GM18873 (cell line): ENCODE data around the gene CSTB.

Experiments
- ATAC-seq: cut with Tn5 transposase; IDR thresholded peaks from one replicate; pipeline ENCODE4 v1.9.1; 2021; ENCODE audit warnings: mild to moderate bottlenecking, moderate library complexity, moderate number of reproducible peaks; ENCODE audit not compliant: unreplicated experiment, low FRiP score

Gene CSTB

DNA sequence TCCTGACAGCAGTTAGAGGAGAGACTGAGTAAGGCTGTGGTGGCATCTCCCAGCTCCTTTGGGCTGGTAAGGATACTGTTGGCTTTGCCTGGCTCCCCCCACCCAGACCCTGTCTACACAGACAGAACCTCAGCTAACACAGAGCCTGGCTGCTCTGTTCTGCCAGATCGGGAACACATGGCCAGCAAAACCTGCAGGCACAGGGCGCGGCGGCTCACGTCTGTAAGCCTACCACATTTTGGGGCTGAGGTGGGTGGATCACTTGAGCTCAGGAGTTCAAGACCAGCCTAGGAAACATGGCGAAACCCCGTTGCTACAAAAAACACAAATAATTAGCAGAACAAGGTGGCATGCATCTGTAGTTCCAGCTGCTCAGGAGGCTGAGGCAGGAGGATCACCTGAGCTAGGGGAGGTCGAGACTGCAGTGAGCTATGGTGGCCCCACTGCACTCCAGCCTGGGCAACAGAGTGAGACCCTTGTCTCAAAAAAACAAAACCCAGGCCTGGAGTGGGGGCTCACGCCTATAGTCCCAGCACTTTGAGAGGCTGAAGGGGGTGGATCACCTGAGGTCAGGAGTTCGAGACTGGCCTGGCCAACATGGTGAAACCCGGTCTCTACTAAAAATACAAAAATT lies 6.7 kb downstream of the CSTB start:
- ATAC-seq, result no peak

DNA sequence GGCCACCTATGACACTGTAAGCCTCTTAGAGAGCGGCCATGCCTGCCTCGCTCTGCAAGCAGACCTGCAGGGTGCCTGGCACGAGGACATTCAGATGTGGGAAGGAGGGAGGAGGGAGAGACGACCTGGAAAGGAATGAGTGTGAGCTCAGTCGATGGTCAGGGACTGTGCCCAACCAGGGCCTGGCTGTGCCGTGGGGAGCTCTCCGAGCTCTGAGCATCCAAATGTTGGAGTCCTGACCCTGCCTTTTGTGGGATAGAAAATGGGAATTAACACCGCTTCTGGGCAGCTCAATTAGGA lies 7.3 kb downstream of the CSTB start:
- ATAC-seq, result no peak

- no peak for ATAC-seq
Observed at GRCh38 chr21:43767984-43768867, 7.9 kb downstream of the CSTB start.

GRCh38 chr21:43767498-43767983 lies 8.6 kb downstream of the CSTB start:
- ATAC-seq, result no peak

DNA sequence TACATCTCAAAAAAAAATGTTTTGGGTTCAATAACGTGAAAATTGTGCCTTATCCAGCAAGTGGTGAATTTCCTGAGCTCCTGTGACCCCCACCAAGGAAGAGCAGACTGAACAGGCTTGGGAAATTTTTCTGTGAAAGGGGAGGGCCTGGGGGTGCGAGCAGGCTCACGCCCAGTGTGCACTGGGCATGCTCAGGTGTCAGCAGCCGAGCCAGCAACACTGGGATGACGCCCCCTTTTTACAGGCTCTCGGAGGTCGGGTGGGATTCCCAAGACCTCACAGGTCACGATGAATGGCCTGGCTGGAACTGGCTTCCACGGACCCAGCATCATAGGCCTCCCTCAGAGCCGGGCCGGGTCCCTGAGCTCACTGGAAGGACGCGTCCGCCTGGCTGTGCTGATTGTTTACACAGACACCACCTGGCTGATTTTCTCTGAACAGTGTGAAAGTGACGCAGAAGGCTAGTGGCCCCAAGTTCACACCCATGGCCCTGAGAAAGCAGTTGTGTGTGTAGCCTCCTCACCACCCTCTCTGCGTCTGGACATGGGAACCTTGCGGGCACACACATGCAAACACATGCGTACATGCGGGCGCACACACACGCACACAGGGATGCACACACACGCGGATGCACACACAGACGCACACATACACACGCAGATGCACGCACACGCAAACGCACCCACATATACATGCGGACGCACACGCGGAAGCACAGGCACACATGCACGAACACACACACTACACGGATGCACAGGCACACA lies 9.2 kb downstream of the CSTB start:
- no peak for ATAC-seq

DNA sequence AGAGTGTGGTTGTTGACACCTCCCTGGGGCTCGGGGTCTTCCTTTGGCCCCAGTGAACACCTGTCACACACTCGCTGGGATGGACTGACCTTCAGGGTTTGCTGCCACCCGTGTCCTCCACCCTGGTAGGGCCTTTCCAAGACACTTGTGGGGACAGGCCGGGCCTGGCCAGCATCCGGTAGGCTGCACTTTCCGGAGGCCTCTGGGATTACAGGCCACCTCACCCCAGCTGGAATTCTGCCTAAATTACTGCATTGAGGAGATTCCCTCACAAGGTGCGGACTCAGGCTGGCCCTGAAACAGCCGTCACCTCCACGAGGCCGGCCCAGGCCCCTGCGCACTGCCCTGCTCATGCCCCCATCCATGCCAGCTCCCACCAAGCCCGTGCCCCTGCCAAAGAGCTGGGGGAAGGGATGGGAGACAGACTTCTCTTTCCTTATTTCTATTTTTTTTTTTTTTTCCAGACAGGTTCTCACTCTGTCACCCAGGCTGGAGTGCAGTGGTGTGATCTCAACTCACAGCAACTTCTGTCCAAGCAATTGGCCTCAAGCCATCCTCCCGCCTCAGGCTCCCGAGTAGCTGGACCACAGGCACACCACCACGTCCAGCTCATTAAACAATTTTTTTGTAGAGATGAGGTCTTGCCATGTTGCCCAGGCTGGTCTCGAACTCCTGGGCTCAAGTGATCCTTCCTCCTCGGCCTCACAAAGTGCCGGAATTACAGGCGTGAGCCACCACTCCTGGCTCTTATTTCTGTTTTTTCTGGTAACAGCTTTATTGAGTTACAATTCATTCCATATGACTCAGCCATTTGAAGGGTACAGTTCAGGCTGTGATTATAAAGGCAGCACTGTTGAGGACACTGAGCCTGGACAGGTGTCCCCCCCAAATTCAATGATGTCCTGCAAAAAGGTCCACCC lies 11.3 kb downstream of the CSTB start:
- no peak for ATAC-seq

DNA sequence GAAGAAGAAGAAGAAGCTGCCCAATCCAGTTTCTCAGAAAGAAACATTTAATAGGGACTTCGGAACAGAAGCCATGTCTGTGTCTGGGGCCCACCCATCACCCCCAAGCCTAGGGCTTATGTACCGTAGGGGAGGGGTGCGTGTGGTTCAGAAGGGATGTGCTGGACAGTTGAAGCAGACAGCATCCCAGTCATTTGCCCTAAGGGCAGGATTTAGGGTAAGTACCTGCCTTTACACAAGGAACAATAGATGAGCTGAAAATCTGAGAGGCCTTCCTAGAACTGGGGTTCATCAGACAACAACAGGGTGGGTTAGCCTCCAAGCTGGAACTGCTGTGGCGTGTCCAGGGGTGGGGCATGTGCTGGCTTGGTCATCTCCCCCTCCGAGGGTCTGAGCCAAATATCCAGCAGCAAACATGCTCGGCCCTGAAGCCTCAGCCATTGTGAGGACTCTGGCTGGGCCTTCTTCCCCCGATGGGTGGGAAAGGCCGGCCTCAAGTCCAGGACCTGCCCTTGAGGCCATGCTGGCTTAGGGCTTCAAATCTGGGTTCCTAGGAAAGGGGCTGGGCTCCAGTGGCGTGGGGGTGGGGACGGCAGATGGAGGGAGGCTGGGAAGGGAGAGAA lies 12.1 kb downstream of the CSTB start:
- ATAC-seq, result no peak

GRCh38 chr21:43762303-43763128 lies 13.6 kb downstream of the CSTB start:
- no peak for ATAC-seq

GRCh38 chr21:43761886-43762285 lies 14.2 kb downstream of the CSTB start:
- ATAC-seq, result no peak

DNA sequence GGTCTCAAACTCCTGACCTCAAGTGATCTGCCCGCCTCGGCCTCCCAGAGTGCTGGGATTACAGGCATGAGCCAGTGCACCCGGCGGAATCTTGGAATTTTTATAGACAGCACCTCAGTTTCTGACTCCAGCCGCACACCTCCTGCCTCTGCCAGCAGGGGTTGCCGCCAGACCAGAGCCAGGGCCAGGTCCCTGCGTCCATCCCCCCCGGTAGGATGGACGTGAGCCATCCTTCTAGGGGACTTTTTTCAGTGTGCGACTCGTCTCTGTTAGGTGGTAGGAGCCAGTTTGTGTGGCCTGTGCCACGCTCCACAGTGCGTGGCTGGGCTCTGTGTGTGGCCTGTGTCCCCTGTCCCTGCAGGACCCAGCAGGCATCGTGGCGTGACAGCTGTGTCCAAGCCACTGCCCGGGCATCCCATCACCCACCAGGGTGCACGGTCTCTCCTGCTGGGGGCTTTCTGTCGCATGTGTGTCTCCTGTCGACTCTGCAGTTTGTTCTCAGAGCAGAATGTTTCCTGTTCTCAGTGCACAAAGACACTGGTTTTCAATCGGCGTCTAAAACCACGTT lies 15.6 kb downstream of the CSTB start:
- ATAC-seq, result no peak

- ATAC-seq, result no peak
Observed at GRCh38 chr21:43759651-43760050, 16.5 kb downstream of the CSTB start.

GRCh38 chr21:43758811-43759210 lies 17.3 kb downstream of the CSTB start:
- no peak for ATAC-seq

DNA sequence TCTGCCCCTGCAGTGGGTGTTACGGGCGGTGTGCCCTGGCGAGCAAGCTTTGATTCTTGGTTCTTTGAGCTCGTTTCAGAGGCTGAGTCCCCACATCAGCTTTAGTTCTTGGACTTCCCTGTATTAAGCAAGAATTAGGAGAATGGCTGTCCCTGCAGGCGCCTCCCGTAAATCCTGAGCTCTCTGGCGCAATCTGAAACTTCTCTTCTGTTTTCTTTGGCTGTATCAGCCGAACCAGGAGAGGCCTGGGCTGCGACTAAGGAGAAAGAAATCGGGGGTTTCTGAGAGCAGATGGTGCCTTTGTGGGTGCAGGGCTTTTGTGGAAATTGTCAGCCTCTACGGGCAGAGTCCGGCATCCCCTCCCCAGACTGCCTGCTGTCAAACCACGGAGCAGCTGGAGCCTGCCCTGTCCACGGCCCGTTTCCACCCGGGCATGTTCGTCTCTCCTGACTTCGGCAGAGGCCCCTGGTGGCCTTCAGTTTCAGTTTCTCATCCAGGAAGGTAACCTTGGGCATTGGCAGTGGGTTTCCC lies 17.9 kb downstream of the CSTB start:
- ATAC-seq, result no peak

GRCh38 chr21:43757601-43758000 lies 18.5 kb downstream of the CSTB start:
- no peak for ATAC-seq

GRCh38 chr21:43755820-43756594 lies 20.1 kb downstream of the CSTB start:
- no peak for ATAC-seq

- ATAC-seq, result no peak
Observed at GRCh38 chr21:43754948-43755781, 20.9 kb downstream of the CSTB start.

DNA sequence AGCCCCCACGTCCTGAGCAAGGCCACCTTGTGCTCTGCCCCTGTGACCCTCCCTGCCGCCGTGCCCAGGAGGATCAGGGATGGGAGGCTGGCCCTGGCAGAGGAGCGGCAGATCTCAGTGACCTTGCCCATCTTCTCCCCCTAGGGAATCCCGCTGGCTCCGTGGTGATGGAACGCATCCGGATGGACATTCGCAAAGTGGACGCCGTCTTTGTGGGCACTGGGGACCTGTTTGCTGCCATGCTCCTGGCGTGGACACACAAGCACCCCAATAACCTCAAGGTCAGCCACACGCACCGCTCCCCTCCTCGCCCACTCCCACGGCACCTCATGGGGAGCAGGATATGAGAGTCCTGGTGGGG lies 22.7 kb downstream of the CSTB start:
- ATAC-seq, result no peak
